ENCODE measurements around the gene SINHCAF. TPM values are rescaled to one million over a fixed set of nuclear protein-coding genes. Genes with fewer than 3 reads are reported as not detected.
"Not testable (repeated sequence)": the region's sequence is repeated elsewhere in the genome, so short reads cannot be mapped to it uniquely, and the experiment has no call there.

The SINHCAF gene
- polyA plus RNA-seq, 1 donor, result 34.3 TPM

DNA sequence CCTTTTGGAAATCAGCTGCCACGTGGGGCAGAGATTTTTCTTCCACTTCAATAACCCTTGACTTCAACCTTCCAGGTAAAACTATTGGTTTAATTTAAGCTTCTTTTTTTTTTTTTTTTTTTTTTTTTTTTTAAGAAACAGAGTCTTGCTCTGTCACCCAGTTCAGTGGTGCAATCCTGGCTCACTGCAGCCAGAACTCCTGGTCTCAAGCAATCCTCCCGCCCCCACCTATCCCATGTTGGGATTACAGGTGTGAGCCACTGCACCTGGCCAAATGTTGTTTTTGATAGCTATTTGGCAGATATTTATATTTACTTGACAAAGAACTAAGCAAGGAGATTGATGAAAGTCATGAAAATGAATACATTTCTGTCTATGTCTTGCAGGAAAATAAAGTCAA is 65.1 kb downstream of the SINHCAF start:
- no peak for DNase-seq

- no peak for DNase-seq
Measured at GRCh38 chr12:31259136-31259886, 66.6 kb downstream of the SINHCAF start.

- no peak for DNase-seq
Measured at GRCh38 chr12:31257784-31258183, 68.2 kb downstream of the SINHCAF start.

DNA sequence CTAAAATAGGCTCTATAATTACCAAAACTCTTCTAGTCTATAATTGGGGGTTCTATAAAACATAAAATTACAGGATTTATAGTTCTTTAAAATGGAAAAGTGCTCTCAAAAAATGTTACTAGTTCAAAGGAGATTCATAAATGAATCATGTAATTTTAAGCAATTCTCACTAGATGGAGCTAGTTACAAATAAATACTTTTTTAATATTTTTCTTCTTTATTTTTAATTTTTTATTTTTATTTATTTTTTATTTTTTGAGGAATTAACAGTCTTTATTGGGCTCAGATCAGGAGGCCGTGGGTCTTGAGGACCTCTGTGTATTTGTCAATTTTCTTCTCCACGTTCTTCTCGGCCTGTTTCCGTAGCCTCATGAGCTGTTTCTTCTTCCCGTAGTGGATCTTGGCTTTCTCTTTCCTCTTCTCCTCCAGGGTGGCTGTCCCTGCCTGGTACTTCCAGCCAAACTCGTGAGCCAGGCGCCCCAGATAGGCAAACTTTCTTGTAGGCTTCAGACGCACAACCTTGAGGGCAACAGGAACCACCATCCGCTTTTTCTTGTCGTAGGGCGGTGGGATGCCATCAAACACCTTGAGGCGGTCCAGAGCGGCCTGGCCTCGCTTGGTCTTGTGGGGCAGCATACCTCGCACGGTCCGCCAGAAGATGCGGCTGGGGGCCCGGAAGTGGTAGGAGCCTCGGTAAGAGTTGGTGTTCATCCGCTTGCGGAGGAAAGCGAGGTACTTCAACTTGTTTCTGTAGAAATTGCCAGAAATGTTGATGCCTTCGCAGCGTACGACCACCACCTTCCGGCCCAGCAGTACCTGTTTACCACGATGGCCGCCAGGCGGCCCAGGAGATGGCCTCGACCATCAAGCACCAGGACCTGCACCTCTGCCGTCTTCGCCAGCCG is 74.0 kb downstream of the SINHCAF start:
- DNase-seq, result not testable (repeated sequence)

DNA sequence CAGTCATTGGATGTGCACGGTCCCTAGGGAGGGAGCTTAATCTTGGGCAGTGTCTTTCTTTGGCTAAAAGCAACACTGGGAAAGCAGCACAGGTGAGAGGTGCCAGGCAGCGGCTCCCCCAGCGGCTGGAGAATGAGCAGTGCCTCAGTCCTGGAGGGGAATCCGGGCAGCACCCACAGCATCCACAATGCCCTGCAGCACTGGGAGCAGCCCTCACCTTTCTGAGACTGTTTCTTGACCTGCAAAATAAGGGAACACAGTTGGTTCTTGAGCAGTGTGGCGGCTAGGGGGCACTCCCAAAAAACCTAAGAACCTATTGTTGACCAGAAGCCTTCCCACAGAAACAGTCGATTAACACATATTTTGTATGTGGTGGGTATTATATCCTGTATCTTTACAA is 75.8 kb downstream of the SINHCAF start:
- no peak for DNase-seq

- no peak for DNase-seq
Measured at GRCh38 chr12:31249356-31249755, 76.6 kb downstream of the SINHCAF start.

- no peak for DNase-seq
Measured at GRCh38 chr12:31248815-31249214, 77.1 kb downstream of the SINHCAF start.

DNA sequence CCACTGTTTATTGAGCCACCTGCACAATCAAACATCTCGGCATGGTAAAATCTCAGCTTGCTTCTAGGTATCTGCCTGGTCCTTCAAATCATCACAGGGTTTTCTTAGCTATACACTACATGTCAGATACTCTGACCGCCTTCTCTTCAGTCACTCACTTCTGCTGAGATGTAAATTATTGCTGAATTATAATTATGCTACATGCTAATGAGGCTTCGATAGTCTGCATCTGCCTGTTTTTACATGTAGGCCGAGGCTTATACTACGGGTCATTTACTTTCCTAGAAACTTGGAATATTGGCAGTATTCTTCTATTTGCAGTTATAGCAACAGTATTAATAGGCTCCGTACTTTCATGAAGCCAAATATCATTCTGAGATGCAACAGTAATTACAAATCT is 77.6 kb downstream of the SINHCAF start:
- DNase-seq, result no peak

DNA sequence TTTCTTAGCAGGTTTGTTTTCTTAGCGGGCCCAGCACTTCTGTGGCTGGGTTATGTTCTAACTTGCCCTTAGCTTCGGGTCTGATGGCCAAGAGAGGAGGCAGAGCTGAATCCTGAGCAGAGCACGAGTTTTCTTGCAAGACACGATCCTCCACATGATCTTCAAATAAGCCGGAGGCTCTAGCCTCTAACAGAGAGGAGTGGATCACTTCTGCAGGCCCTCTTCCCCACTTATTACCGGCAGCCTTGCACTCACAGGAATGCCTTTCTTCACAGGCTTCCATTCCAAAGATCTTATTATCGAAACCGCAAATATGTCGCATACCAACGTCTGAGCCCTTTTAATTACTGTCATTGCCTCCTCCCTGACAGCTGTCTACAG is 79.5 kb downstream of the SINHCAF start:
- DNase-seq, result no peak

DNA sequence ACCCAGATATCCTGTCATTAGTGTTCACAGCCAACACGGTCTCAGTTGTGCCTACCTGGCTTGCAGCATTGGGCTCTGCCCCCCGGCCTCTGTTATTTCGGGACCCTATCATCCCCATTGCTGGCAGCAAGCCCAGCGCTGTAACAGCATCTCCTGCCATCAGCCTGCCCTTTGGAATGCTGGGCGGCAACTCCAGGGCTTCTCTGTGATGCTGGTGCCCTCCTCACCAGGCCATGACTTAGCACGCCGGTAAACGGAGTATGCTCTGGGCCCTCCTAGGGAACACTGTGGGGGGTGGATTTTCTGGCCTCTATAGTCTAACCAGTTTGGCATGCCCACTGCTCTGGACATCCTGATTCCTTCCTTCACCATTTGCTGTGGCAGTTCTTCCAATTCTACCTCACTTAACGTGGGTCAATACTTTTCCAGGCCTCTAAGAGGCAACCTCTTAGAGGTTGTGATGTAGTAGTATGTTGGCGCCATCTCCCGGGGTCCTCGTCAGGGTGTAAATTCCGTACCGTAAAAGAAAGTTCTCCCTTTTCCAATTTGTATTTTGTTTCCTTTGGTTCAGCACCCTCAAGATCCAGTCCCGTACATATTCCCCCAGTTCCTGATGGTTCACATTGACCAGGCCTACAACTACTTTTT is 80.0 kb downstream of the SINHCAF start:
- no peak for DNase-seq

DNA sequence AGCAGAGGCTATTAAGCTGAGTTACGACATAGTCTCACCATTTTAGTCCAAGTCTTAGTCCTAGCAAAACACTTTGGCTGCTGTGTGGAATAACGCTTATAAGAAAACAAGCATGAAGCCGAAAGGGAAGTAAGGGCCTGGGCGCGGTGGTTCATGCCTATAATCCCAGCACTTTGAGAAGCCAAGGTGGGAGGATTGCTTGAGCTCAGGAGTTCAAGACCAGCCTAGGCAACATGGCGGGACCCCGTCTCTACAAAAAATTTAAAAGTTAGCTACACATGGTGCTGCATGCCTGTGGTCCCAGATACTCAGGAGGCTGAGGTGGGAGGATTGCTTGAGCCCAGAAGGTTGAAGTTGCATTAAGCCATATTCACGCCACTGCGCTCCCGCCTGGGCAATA is 83.5 kb downstream of the SINHCAF start:
- DNase-seq, result not testable (repeated sequence)

- DNase-seq, result peak; percentile 38
Measured at GRCh38 chr12:31238764-31239387, 87.1 kb downstream of the SINHCAF start.

DNA sequence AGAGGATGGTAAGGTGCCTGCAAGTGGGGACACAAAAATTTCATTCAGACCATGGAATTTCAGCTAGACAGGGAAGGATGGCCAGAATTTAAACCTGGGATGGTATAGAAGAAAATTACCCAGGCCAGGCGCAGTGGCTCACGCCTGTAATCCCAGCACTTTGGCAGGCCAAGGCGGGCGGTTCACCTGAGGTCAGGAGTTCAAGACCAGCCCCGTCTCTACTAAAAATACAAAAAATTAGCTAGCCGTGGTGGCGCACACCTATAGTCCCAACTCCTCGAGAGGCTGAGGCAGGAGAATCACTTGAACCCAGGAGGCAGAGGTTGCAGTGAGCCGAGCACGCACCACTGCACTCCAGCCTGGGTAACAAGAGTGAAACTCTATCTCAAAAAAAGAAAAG is 87.6 kb downstream of the SINHCAF start:
- not testable (repeated sequence) for DNase-seq

DNA sequence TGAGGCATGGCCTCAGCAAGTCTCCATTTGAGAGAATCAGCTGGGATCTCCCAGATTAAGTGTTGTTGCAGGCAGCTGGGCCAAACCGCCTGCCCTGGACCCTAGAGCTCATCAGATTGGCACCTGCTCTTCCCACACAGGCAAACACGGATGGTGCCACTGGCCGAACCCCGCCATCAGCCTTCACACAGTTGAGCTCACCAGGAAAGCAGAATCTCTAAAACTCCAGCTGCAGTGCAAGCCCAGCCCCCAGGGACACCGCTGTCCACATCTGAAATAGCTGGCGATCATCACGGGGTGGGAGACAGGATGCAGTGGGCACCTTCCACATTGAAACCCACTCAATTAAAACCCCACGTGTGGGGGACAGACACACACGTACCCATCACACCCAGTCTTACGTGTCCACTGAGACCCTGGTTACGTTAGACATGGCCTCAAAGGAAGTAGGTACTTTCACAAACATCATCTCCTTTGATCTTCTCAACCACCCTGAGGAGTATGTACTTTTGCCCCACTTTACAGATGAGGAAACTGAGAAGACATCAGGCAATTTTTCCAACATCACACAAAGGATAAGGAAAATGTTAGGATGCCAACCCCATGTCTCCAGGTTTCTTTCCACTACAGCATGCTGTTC is 88.8 kb downstream of the SINHCAF start:
- DNase-seq, result no peak

DNA sequence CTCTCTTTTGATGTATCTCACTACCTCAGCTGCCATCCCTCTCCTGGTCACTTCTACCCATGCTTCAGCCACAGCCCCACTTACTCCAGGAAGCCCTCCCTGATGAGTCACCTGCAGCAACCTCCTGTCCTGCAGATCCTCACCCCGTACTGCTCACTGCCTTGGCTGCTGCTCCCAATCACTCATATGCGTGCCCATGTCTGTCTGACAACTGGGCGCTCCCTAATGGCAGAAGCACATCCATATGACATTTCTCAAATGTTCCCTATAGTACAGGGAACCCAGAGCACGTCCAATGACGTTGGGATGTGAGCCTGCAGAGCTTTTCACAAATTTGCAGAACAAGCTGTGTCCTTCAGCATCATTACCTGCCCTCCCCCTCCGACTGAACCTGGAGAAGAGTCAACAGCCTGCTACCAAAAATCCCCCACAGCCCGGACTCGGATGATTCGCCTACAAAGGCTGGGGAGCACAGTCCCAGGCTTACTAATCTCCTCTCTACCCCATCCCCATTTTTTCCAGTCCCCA is 90.0 kb downstream of the SINHCAF start:
- DNase-seq, result no peak

GRCh38 chr12:31234955-31235867 is 90.7 kb downstream of the SINHCAF start:
- DNase-seq, result peak; percentile 40

DNA sequence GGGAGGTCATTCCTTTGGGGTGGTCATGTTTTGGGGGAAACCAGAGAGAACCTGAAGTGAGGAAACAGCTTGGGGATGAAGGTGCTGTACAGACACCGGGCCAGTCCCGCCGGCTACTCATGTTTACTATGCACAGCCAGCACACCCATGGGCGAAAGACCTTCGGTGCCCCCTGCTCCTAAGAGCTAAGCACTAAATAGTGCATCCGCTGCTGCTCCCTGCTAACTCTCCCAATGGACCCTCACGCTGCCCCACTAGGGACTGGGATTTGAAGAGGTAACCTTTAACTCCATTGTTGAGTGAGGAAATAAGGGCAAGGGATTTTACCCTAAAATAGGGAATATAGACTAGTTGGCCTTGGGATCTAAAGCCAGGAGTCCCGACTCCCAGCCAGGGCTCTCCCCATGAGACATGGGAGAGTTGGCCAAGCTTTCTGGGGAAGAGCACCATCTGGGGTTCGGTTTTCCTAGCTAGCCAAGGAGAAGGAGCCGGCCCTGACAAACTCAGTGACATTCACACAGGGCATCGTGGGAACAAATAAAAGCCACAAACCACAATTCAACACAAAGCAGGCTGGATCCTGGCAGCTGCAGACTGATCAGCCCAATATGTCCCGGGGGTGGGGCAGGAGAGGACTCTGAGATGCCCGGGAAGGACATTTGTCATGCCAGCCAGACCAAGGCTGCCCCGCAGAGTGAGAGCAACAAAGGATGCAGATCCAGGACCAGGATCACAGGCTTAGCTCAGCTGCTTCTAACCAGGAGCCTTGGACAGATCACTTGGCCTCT is 91.7 kb downstream of the SINHCAF start:
- no peak for DNase-seq

- DNase-seq, result no peak
Measured at GRCh38 chr12:31233061-31233730, 92.8 kb downstream of the SINHCAF start.

DNA sequence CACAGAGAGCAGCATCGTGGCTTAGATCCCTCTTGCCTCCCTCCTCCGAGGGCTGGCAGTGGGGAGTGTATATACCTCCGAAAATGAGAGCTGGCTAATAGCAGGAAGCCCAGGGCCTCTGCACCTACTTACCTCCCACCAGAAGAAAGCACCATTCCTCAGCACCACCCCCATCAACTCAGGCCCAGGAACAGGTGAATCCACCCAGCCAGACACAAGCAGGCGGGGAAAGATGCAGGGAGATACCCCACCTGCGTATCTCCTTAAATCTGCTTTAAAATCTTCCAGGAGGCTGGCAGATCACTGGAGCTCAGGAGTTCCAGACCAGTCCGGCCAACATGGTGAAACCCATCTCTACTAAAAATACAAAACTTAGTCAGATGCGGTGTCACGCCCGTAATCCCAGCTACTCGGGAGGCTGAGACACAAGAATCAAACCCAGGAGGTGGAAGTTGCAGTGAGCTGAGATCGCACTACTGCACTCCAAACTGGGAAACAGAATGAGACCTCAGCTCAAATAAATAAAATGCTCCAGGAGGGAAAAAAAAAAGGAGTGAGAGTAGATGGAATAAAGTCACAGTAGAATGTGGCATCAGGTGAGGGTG is 93.5 kb downstream of the SINHCAF start:
- DNase-seq, result no peak
